NCI-H748 (cell line): ENCODE data around the gene TBL3.
A peak's percentile ranks its signal among the peaks of the same experiment; 100 is the strongest.
"Not testable (repeated sequence)": the region's sequence is repeated elsewhere in the genome, so short reads cannot be mapped to it uniquely, and the experiment has no call there.

Source experiments
- DNase-seq: peaks from one replicate; lab custom pipeline; 2025; ENCODE audit not compliant: unreplicated experiment; lab: John Stamatoyannopoulos, UW

Gene TBL3

GRCh38 chr16:1998852-1999801 lies 27.3 kb downstream of the TBL3 start:
- DNase-seq = no peak

- DNase-seq = no peak
These were observed 28.1 kb downstream of the TBL3 start for GRCh38 chr16:1999866-2000514.

- no peak for DNase-seq
These were observed 29.2 kb downstream of the TBL3 start for GRCh38 chr16:2001035-2001434.

- no peak for DNase-seq
These were observed 29.9 kb downstream of the TBL3 start for GRCh38 chr16:2001456-2002355.

GRCh38 chr16:2002406-2003230 lies 30.8 kb downstream of the TBL3 start:
- DNase-seq = no peak

- DNase-seq = no peak
These were observed 31.5 kb downstream of the TBL3 start for GRCh38 chr16:2003231-2003826.

- peak; percentile 91 for DNase-seq
These were observed 32.2 kb downstream of the TBL3 start for GRCh38 chr16:2003827-2004641.

- DNase-seq = no peak
These were observed 33.1 kb downstream of the TBL3 start for GRCh38 chr16:2004795-2005517.

- DNase-seq = no peak
These were observed 33.8 kb downstream of the TBL3 start for GRCh38 chr16:2005646-2006045.

GRCh38 chr16:2006317-2006716 lies 34.5 kb downstream of the TBL3 start:
- DNase-seq = no peak

GRCh38 chr16:2007081-2007836 lies 35.4 kb downstream of the TBL3 start:
- DNase-seq = no peak

- no peak for DNase-seq
These were observed 36.2 kb downstream of the TBL3 start for GRCh38 chr16:2008009-2008526.

GRCh38 chr16:2008631-2009163 lies 36.8 kb downstream of the TBL3 start:
- DNase-seq = peak; percentile 16

- DNase-seq = peak; percentile 46
These were observed 37.4 kb downstream of the TBL3 start for GRCh38 chr16:2009164-2009711.

- DNase-seq = peak; percentile 87
These were observed 38.1 kb downstream of the TBL3 start, which contains the start of gene ZNF598 for GRCh38 chr16:2009791-2010510. Gene ZNF598, minus strand, starts transcription at chr16:2009821.

GRCh38 chr16:2011726-2012125 lies 39.9 kb downstream of the TBL3 start:
- DNase-seq = not testable (repeated sequence)
